Endothelial cell of umbilical vein (primary cell): ENCODE measurements around the gene UQCC2. TPM values are rescaled to one million over a fixed set of nuclear protein-coding genes. Genes with fewer than 3 reads are reported as not detected.

Source experiments
- BruUV-seq: library from RNA; stranded (reverse); fragments of 400-500 nt; replicated peaks from 2 replicates; lab custom pipeline; 2021; lab: Mats Ljungman, UMichigan
- CTCF ChIA-PET: fragments of 300-600, 350-600 bp; sonication (Branson Sonifier 250); formaldehyde crosslinking; loops from one replicate; lab custom pipeline; 2021; ENCODE audit warnings: antibody characterized with exemption, inconsistent platforms; lab: Charles Lee
- POLR2A ChIA-PET: fragments of 300-600, 350-600 bp; sonication (Branson Sonifier 250); formaldehyde crosslinking; loops from one replicate; lab custom pipeline; 2021; ENCODE audit warnings: antibody characterized with exemption, inconsistent platforms; lab: Charles Lee
- DNase-seq: peaks from one replicate; pipeline ENCODE4 v3.0.0-alpha.2; 2011; ENCODE audit warnings: low read depth, low spot score
- FAIRE-seq: peaks from 2 replicates; lab custom pipeline; 2011; peaks lifted over from hg19 to GRCh38; lab: Jason Lieb, UNC
- H2AFZ ChIP-seq: 2 replicates; pipeline ENCODE4 v1.6.0; 2012; ENCODE audit warnings: low read depth, low read length, control low read depth, inconsistent platforms
- H3K27ac ChIP-seq: 2 replicates; pipeline ENCODE4 v1.5.1; 2011; ENCODE audit warnings: low read depth, mild to moderate bottlenecking, control low read depth, low read length, moderate library complexity; ENCODE audit not compliant: insufficient read depth
- H3K27me3 ChIP-seq, 2 experiments: 2 replicates each; pipeline versions ENCODE4 v1.6.0 to v1.6.1; 2011; ENCODE audit warnings: low read length in 2 of 2, mixed read lengths in 1 of 2; ENCODE audit not compliant: control insufficient read depth in 2 of 2, insufficient read depth in 2 of 2
- H3K36me3 ChIP-seq, 2 experiments: 2 replicates in 1 of 2; 3 replicates in 1 of 2; pipeline ENCODE4 v1.5.1; 2011; ENCODE audit warnings: low read length in 2 of 2, mild to moderate bottlenecking in 1 of 2, moderate library complexity in 1 of 2; ENCODE audit not compliant: control insufficient read depth in 2 of 2, insufficient read depth in 2 of 2; ENCODE audit errors: extremely low read depth in 1 of 2
- H3K4me1 ChIP-seq: 3 replicates; pipeline ENCODE4 v1.5.1; 2011; ENCODE audit warnings: mild to moderate bottlenecking, low read length; ENCODE audit not compliant: control insufficient read depth, insufficient read depth; ENCODE audit errors: extremely low read depth
- H3K4me2 ChIP-seq: 2 replicates; pipeline ENCODE4 v1.6.1; 2011; ENCODE audit warnings: low read length, control low read depth, mixed read lengths; ENCODE audit not compliant: insufficient read depth
- H3K4me3 ChIP-seq, 3 experiments: fragments of 200-600 bp in 1 of 3; sonication (generic), shearing (Covaris generic) in 1 of 3; replicated peaks in 1 of 3; 2 replicates each; pipeline ENCODE4 v1.5.1; 2011 to 2016; ENCODE audit warnings: control low read depth in 3 of 3, low read length in 3 of 3, mild to moderate bottlenecking in 2 of 3, inconsistent platforms in 1 of 3, low read depth in 1 of 3, moderate library complexity in 1 of 3; ENCODE audit not compliant: insufficient read depth in 1 of 3
- H3K79me2 ChIP-seq: 2 replicates; pipeline ENCODE4 v1.6.0; 2012; ENCODE audit warnings: low read length, inconsistent platforms; ENCODE audit not compliant: control insufficient read depth, insufficient read depth
- H3K9ac ChIP-seq: replicated peaks from 2 replicates; pipeline ENCODE3; 2011; ENCODE audit warnings: low read length, control low read depth; ENCODE audit not compliant: insufficient read depth; ENCODE audit errors: extremely low read depth
- H3K9me1 ChIP-seq: replicated peaks from 3 replicates; pipeline ENCODE4 v1.6.0; 2011; ENCODE audit warnings: mild to moderate bottlenecking, low read length; ENCODE audit not compliant: control insufficient read depth, insufficient read depth; ENCODE audit errors: extremely low read depth
- H3K9me3 ChIP-seq: replicated peaks from 2 replicates; pipeline ENCODE4 v1.5.1; 2012; ENCODE audit warnings: low read length, inconsistent platforms; ENCODE audit not compliant: control insufficient read depth, insufficient read depth
- H4K20me1 ChIP-seq: replicated peaks from 2 replicates; pipeline ENCODE3; 2011; ENCODE audit warnings: mild to moderate bottlenecking, low read length; ENCODE audit not compliant: control insufficient read depth, insufficient read depth; ENCODE audit errors: extremely low read depth
- EZH2 ChIP-seq: IDR thresholded peaks from 2 replicates; pipeline ENCODE4 v1.6.1; 2012; ENCODE audit warnings: borderline replicate concordance, low read depth, mild to moderate bottlenecking, moderate library complexity, low read length, inconsistent platforms; ENCODE audit not compliant: severe bottlenecking
- FOS ChIP-seq: IDR thresholded peaks from 2 replicates; pipeline ENCODE4 v1.6.1; 2011; ENCODE audit warnings: mild to moderate bottlenecking, low read length, moderate library complexity, borderline replicate concordance; ENCODE audit not compliant: insufficient read depth
- GATA2 ChIP-seq: IDR thresholded peaks from 2 replicates; pipeline ENCODE4 v1.7.0; 2011; ENCODE audit warnings: low read depth, mild to moderate bottlenecking, moderate library complexity, mixed read lengths, low read length; ENCODE audit not compliant: insufficient read length, insufficient read depth
- JUN ChIP-seq: IDR thresholded peaks from 2 replicates; pipeline ENCODE4 v1.6.1; 2011; ENCODE audit warnings: borderline replicate concordance, low read depth; ENCODE audit not compliant: insufficient read length, insufficient read depth
- MYC ChIP-seq: IDR thresholded peaks from one replicate; pipeline ENCODE4 v1.6.1; 2011; ENCODE audit warnings: mild to moderate bottlenecking, low read depth, low read length
- POLR2A ChIP-seq: IDR thresholded peaks from 2 replicates; pipeline ENCODE4 v1.6.1; 2012; ENCODE audit warnings: low read depth, mild to moderate bottlenecking, control low read depth, low read length
- POLR2AphosphoS5 ChIP-seq: IDR thresholded peaks from 2 replicates; pipeline ENCODE4 v1.6.1; 2012; ENCODE audit warnings: low read depth, mild to moderate bottlenecking, control low read depth, low read length, moderate library complexity; ENCODE audit not compliant: insufficient read depth
- dilution Hi-C: fragments of 300-500 bp; cut with MboI; formaldehyde crosslinking; loops from one replicate; pipeline ENCODE4 v1.15.0; 2019; ENCODE audit warnings: low sequenced_read_pairs; ENCODE audit not compliant: extremely low pct_ligation_motif_present
- intact Hi-C: fragments of 100-400 bp; cut with micrococcal nuclease; formaldehyde crosslinking; loops from one replicate; pipeline ENCODE4 v1.10.0; 2022
- polyA plus RNA-seq, 4 experiments: library from polyadenylated mRNA; depleted of rRNA in 3 of 4; stranded (reverse) in 3 of 4; unstranded in 1 of 4; fragments of >200 nt; gene quantifications; 2 replicates each; pipeline versions ENCODE4 v1.2.1 to v1.2.3, GENCODE V29; 2011 to 2012; ENCODE audit warnings: missing spikeins in 1 of 4
- total RNA-seq: library from RNA; stranded (reverse); gene quantifications from 2 replicates; pipeline ENCODE4 v1.2.3, GENCODE V29; 2021
- TF ChIP-seq, protein P1 (sequence below), 2 donors: IDR thresholded peaks; 1 replicate in 1 of 2; 2 replicates in 1 of 2; pipeline ENCODE4 v1.5.1; 2011; ENCODE audit warnings: low read length in 2 of 2, mild to moderate bottlenecking in 2 of 2, moderate library complexity in 2 of 2, control low read depth in 1 of 2, inconsistent platforms in 1 of 2, low read depth in 1 of 2; ENCODE audit not compliant: insufficient read depth in 1 of 2; ENCODE audit errors: extremely low read depth in 1 of 2
- TF ChIP-seq, protein P2 (sequence below): IDR thresholded peaks from 2 replicates; pipeline ENCODE4 v1.6.1; 2011; ENCODE audit not compliant: insufficient read depth, insufficient read length

The UQCC2 gene
- total and polyA plus RNA-seq, 2 donors (not counting 3 experiments of a cell fraction or from before 2014, with no cell fraction given), result 46.3 to 95.3 TPM

DNA sequence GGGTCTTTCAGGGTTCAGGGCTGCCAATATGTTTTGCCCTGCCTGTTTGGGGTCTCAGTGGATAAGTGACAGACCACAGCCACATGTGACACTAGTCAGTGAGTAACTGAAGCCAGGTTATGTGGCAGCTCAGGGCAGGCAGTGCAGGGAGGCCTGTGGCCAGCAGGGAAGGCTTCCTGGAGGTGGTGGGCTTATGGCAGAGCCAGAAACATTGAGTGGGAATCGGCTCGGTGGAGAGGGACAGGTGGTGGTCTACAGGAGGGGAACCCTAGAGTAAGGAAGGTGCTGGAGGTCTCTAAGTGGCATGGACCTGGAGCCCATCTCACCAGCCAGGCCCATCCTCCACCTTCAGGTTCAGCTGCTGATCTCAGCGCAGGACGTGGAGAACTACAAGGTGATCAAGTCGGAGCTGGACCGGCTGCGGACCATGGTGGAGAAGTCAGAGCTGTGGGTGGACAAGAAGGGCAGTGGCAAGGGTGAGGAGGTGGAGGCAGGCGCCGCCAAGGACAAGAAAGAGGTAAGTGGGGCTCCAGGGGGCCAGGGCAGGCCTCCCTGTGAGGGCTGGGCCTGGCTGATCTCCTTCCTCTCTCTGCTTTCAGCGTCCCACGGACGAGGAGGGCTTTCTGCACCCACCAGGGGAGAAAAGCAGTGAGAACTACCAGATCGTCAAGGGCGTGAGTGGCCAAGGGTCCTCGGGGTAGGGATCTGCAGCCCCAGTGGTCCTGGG is 34.9 kb downstream of the UQCC2 start:
- TF ChIP-seq, protein P1, sequence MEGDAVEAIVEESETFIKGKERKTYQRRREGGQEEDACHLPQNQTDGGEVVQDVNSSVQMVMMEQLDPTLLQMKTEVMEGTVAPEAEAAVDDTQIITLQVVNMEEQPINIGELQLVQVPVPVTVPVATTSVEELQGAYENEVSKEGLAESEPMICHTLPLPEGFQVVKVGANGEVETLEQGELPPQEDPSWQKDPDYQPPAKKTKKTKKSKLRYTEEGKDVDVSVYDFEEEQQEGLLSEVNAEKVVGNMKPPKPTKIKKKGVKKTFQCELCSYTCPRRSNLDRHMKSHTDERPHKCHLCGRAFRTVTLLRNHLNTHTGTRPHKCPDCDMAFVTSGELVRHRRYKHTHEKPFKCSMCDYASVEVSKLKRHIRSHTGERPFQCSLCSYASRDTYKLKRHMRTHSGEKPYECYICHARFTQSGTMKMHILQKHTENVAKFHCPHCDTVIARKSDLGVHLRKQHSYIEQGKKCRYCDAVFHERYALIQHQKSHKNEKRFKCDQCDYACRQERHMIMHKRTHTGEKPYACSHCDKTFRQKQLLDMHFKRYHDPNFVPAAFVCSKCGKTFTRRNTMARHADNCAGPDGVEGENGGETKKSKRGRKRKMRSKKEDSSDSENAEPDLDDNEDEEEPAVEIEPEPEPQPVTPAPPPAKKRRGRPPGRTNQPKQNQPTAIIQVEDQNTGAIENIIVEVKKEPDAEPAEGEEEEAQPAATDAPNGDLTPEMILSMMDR (IDR thresholded peaks at IDR 0.05; ENCODE audit: extremely low read depth in 1 of 2, insufficient read depth in 1 of 2, low read depth in 1 of 2, low read length in 2 of 2), result no peak
- TF ChIP-seq EZH2 (no peak), POLR2AphosphoS5 (no peak), MYC (no peak), FOS (no peak), JUN (no peak), POLR2A (no peak), GATA2 (no peak)
- TF ChIP-seq, protein P2, sequence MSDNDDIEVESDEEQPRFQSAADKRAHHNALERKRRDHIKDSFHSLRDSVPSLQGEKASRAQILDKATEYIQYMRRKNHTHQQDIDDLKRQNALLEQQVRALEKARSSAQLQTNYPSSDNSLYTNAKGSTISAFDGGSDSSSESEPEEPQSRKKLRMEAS, result no peak
- dilution Hi-C loops, result no loop called here
- ChIA-PET CTCF (interaction anchor here (1.2 to 2.1 kb wide), 2 partner anchors 24 to 87 kb away, joined by 4 to 5 read pairs; no protein-coding TSS in a partner anchor), POLR2A (no interaction called here)
- H3K79me2 ChIP-seq, result no peaks in the 10 kb centered on the region
- H3K36me3 ChIP-seq, result peaks cover 8 to 23% of the 10 kb centered on the region in 2 experiments
- no peaks in the 10 kb centered on the region for H3K9me1 ChIP-seq
- FAIRE-seq (peak; percentile 15), DNase-seq (no peak)
- no peaks in the 10 kb centered on the region for H3K27me3 ChIP-seq
- no peak overlapping the region for H3K4me3 ChIP-seq
- H2AFZ ChIP-seq, result no peak overlapping the region
- H4K20me1 ChIP-seq, result no peaks in the 10 kb centered on the region
- peaks cover 25% of the 10 kb centered on the region for H3K4me1 ChIP-seq
- H3K4me2 ChIP-seq, result no peak overlapping the region
- H3K9ac ChIP-seq, result no peak overlapping the region
- intact Hi-C loops, result no loop called here
- no TSS peak for BruUV-seq
- H3K27ac ChIP-seq, result peak overlapping the region; percentile 38
- no peaks in the 10 kb centered on the region for H3K9me3 ChIP-seq
